Endothelial cell of umbilical vein (primary cell): ENCODE data around the gene GALT.
A peak's percentile ranks its signal among the peaks of the same experiment; 100 is the strongest.

Experiments
- CTCF ChIP-seq, 2 donors: IDR thresholded peaks; 1 replicate in 1 of 2; 2 replicates in 1 of 2; pipeline ENCODE4 v1.5.1; 2011; ENCODE audit warnings: low read length in 2 of 2, mild to moderate bottlenecking in 2 of 2, moderate library complexity in 2 of 2, control low read depth in 1 of 2, inconsistent platforms in 1 of 2, low read depth in 1 of 2; ENCODE audit not compliant: insufficient read depth in 1 of 2; ENCODE audit errors: extremely low read depth in 1 of 2
- EZH2 ChIP-seq: IDR thresholded peaks from 2 replicates; pipeline ENCODE4 v1.6.1; 2012; ENCODE audit warnings: borderline replicate concordance, low read depth, mild to moderate bottlenecking, moderate library complexity, low read length, inconsistent platforms; ENCODE audit not compliant: severe bottlenecking
- FOS ChIP-seq: IDR thresholded peaks from 2 replicates; pipeline ENCODE4 v1.6.1; 2011; ENCODE audit warnings: mild to moderate bottlenecking, low read length, moderate library complexity, borderline replicate concordance; ENCODE audit not compliant: insufficient read depth
- JUN ChIP-seq: IDR thresholded peaks from 2 replicates; pipeline ENCODE4 v1.6.1; 2011; ENCODE audit warnings: borderline replicate concordance, low read depth; ENCODE audit not compliant: insufficient read length, insufficient read depth
- MAX ChIP-seq: IDR thresholded peaks from 2 replicates; pipeline ENCODE4 v1.6.1; 2011; ENCODE audit not compliant: insufficient read depth, insufficient read length
- MYC ChIP-seq: IDR thresholded peaks from one replicate; pipeline ENCODE4 v1.6.1; 2011; ENCODE audit warnings: mild to moderate bottlenecking, low read depth, low read length
- POLR2A ChIP-seq: IDR thresholded peaks from 2 replicates; pipeline ENCODE4 v1.6.1; 2012; ENCODE audit warnings: low read depth, mild to moderate bottlenecking, control low read depth, low read length
- POLR2AphosphoS5 ChIP-seq: IDR thresholded peaks from 2 replicates; pipeline ENCODE4 v1.6.1; 2012; ENCODE audit warnings: low read depth, mild to moderate bottlenecking, control low read depth, low read length, moderate library complexity; ENCODE audit not compliant: insufficient read depth

- TF ChIP-seq CTCF (IDR thresholded peaks at IDR 0.05; ENCODE audit: extremely low read depth in 1 of 2, insufficient read depth in 1 of 2, low read depth in 1 of 2, low read length in 2 of 2) (no peak), EZH2 (peak; percentile 98), POLR2A (no peak), POLR2AphosphoS5 (no peak), MYC (no peak), JUN (no peak), FOS (no peak), MAX (no peak)
Observed at GRCh38 chr9:34628656-34629490, 17.6 kb upstream of the GALT start, which contains the start of gene ARID3C.
